CD8-positive, alpha-beta memory T cell (primary cell): ENCODE results near the gene KCNJ11. TPM values are rescaled to one million over a fixed set of nuclear protein-coding genes. Genes with fewer than 3 reads are reported as not detected.
A peak's percentile ranks its signal among the peaks of the same experiment; 100 is the strongest.

ENCODE experiments used
- CTCF ChIA-PET: fragments of 350-600 bp; sonication (Branson Sonifier 250); formaldehyde crosslinking; loops from one replicate; lab custom pipeline; 2021; ENCODE audit warnings: antibody characterized with exemption; lab: Charles Lee
- POLR2A ChIA-PET: fragments of 350-600 bp; sonication (Branson Sonifier 250); formaldehyde crosslinking; loops from one replicate; lab custom pipeline; 2021; ENCODE audit warnings: antibody characterized with exemption; lab: Charles Lee
- DNase-seq, 5 donors: peaks; one replicate each; pipeline versions ENCODE4 v3.0.0 to v3.0.0-alpha.2; 2020 to 2022; ENCODE audit warnings: mixed read lengths in 1 of 5
- H3K27ac ChIP-seq: one replicate; pipeline ENCODE4 v1.7.0; 2013; ENCODE audit warnings: low read depth, mild to moderate bottlenecking, low read length, moderate library complexity
- H3K27me3 ChIP-seq: 2 replicates; pipeline ENCODE4 v1.7.0; 2013; ENCODE audit warnings: low read length, mild to moderate bottlenecking; ENCODE audit not compliant: insufficient read depth, poor library complexity, severe bottlenecking
- H3K36me3 ChIP-seq: 2 replicates; pipeline ENCODE4 v1.7.0; 2013; ENCODE audit warnings: mild to moderate bottlenecking, low read length, moderate library complexity; ENCODE audit not compliant: insufficient read depth
- H3K4me1 ChIP-seq: 2 replicates; pipeline ENCODE4 v1.7.0; 2013; ENCODE audit warnings: mild to moderate bottlenecking, low read length, moderate library complexity; ENCODE audit not compliant: insufficient read depth
- H3K4me3 ChIP-seq: 2 replicates; pipeline ENCODE4 v1.7.0; 2013; ENCODE audit warnings: mild to moderate bottlenecking, low read length
- H3K9me3 ChIP-seq: 2 replicates; pipeline ENCODE4 v1.7.0; 2013; ENCODE audit warnings: mild to moderate bottlenecking, low read length
- H3K27ac Mint-ChIP-seq, 8 donors: one replicate each; pipeline ENCODE4 v1.8.0; 2020 to 2021; ENCODE audit warnings: mixed read lengths in 8 of 8, mild to moderate bottlenecking in 6 of 8, inconsistent platforms in 3 of 8, moderate library complexity in 3 of 8
- H3K27me3 Mint-ChIP-seq, 2 donors: one replicate each; pipeline ENCODE4 v1.8.0; 2020 to 2021; ENCODE audit warnings: mixed read lengths in 2 of 2, mild to moderate bottlenecking in 1 of 2, moderate library complexity in 1 of 2
- H3K36me3 Mint-ChIP-seq, 3 donors: one replicate each; pipeline ENCODE4 v1.8.0; 2020 to 2021; ENCODE audit warnings: mixed read lengths in 3 of 3, inconsistent platforms in 1 of 3, mild to moderate bottlenecking in 1 of 3
- H3K4me1 Mint-ChIP-seq, 3 donors: one replicate each; pipeline ENCODE4 v1.8.0; 2020 to 2021; ENCODE audit warnings: mixed read lengths in 3 of 3, inconsistent platforms in 1 of 3, mild to moderate bottlenecking in 1 of 3
- H3K4me3 Mint-ChIP-seq, 7 donors: one replicate each; pipeline ENCODE4 v1.8.0; 2020 to 2021; ENCODE audit warnings: mixed read lengths in 7 of 7, mild to moderate bottlenecking in 6 of 7, moderate library complexity in 4 of 7, inconsistent platforms in 2 of 7
- H3K9me3 Mint-ChIP-seq, 5 donors: one replicate each; pipeline ENCODE4 v1.8.0; 2020 to 2022; ENCODE audit warnings: mixed read lengths in 5 of 5, mild to moderate bottlenecking in 3 of 5, moderate library complexity in 2 of 5, inconsistent platforms in 1 of 5
- polyA plus RNA-seq: library from polyadenylated mRNA; unstranded; fragments of 300-500 nt; fragmentation: Illumina TruSeq; gene quantifications from one replicate; pipeline ENCODE4 v1.2.3, GENCODE V29; 2021
- total RNA-seq, 2 experiments: library from RNA; stranded (reverse); gene quantifications; one replicate each; pipeline ENCODE4 v1.2.3, GENCODE V29; 2021

Gene KCNJ11
- total and polyA plus RNA-seq, 3 experiments from 2014 or later: 0.09 to 0.95 (median 0.53) TPM

- H3K4me3 Mint-ChIP-seq: no peak overlapping the region
- H3K36me3 Mint-ChIP-seq: no peaks in the 10 kb centered on the region
- H3K27me3 ChIP-seq: no peaks in the 10 kb centered on the region
- H3K27ac Mint-ChIP-seq: no peak overlapping the region
- no peak overlapping the region for H3K4me3 ChIP-seq
- H3K9me3 ChIP-seq: no peaks in the 10 kb centered on the region
- POLR2A ChIA-PET: no interaction called here
- DNase-seq: no peak
- no peaks in the 10 kb centered on the region for H3K9me3 Mint-ChIP-seq
- peaks cover 0 to 7% (median 0%) of the 10 kb centered on the region in 3 donors for H3K4me1 Mint-ChIP-seq
- peaks cover 6 to 51% of the 10 kb centered on the region in 2 donors for H3K27me3 Mint-ChIP-seq
- no peaks in the 10 kb centered on the region for H3K36me3 ChIP-seq
- H3K27ac ChIP-seq: no peak overlapping the region
- no peaks in the 10 kb centered on the region for H3K4me1 ChIP-seq
- CTCF ChIA-PET: interaction anchor here (1.6 kb wide), 1 partner anchor 10 kb away, joined by 4 read pairs; no protein-coding TSS in a partner anchor
Measured at GRCh38 chr11:17413414-17414316, 25.2 kb upstream of the KCNJ11 start.

- no peak overlapping the region for H3K4me3 ChIP-seq
- peaks cover 6 to 42% of the 10 kb centered on the region in 2 donors for H3K27me3 Mint-ChIP-seq
Measured at GRCh38 chr11:17412488-17413180, 24.2 kb upstream of the KCNJ11 start.

DNA sequence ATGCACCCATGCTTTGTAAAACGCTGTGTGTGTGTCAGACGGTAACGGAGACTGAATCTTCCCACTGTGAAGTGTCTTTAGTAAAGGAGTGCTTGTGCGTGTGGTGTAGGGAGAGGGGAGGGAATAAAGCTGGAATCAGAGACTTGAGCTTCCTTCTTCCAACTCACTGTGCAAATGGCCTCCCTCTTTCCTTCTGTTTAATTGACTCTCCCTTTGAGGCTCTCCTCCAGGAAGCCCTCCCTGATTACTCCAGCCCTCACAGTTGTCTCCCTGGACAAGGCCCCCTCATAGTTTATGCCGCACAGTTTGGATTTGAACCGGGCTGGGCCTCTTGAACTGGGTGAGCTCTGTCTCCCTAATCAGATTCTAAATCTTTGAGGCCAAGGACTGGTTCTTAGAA is 23.0 kb upstream of the KCNJ11 start:
- POLR2A ChIA-PET: no interaction called here
- peaks cover 0 to 7% (median 0%) of the 10 kb centered on the region in 3 donors for H3K4me1 Mint-ChIP-seq

More at GRCh38 chr11:17412488-17413180, 24.2 kb upstream of the KCNJ11 start:
- H3K4me3 Mint-ChIP-seq: no peak overlapping the region
- H3K27me3 ChIP-seq: no peaks in the 10 kb centered on the region
- H3K4me1 ChIP-seq: no peaks in the 10 kb centered on the region
- ChIA-PET POLR2A (no interaction called here), CTCF (interaction anchor here (1.6 kb wide), 1 partner anchor 9 kb away, joined by 4 read pairs; no protein-coding TSS in a partner anchor)
- H3K9me3 ChIP-seq: no peaks in the 10 kb centered on the region
- no peaks in the 10 kb centered on the region for H3K36me3 ChIP-seq
- no peaks in the 10 kb centered on the region for H3K9me3 Mint-ChIP-seq
- peaks cover 0 to 7% (median 0%) of the 10 kb centered on the region in 3 donors for H3K4me1 Mint-ChIP-seq
- DNase-seq: no peak
- H3K36me3 Mint-ChIP-seq: no peaks in the 10 kb centered on the region
- H3K27ac Mint-ChIP-seq: no peak overlapping the region
- H3K27ac ChIP-seq: no peak overlapping the region

DNA sequence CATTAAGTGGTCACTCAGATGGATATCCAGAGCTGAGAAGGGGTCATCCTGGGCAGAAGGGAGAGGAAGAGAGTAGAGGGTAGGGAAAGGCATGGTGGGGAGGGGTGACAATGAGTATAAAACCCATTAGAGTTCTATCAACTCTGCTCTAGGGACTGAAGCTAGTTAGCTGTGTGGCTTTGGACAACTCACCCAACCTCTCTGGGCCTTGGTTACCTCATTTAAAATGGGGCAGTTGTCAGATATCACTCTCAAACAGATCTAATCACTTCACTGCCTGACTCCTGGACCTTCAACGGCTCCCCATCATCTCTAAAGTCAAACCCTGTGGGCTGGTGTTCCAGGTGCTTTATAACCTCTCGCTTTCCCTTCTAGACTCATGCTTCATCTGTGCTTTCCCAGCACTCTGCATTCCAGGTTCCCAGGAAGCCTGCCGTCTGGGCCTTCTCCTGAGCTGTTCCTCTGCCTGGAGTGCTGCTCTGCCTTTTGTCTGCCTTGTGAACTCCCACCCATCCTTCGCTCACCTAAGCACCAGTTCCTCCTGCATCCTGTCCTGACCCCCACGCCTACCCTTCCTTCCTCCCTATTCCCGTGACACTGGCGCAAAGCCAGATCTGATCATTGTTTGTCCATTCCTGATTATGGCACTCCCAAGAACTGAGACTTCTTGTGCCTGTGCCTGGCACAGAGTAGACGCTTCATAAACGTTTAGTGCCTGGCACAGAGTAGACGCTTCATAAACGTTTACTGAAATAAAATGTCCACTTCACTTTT is 22.3 kb upstream of the KCNJ11 start:
- Mint-ChIP-seq H3K27ac (peak overlapping the region in 1 of 8 donors; percentile 58), H3K36me3 (no peaks in the 10 kb centered on the region), H3K9me3 (no peaks in the 10 kb centered on the region), H3K27me3 (peaks cover 7 to 25% of the 10 kb centered on the region in 2 donors), H3K4me1 (peaks cover 0 to 7% (median 0%) of the 10 kb centered on the region in 3 donors), H3K4me3 (no peak overlapping the region)
- no peak for DNase-seq
- POLR2A ChIA-PET: no interaction called here
- H3K4me1 ChIP-seq: no peaks in the 10 kb centered on the region
- H3K4me3 ChIP-seq: no peak overlapping the region
- H3K9me3 ChIP-seq: no peaks in the 10 kb centered on the region
- no peaks in the 10 kb centered on the region for H3K36me3 ChIP-seq
- H3K27me3 ChIP-seq: no peaks in the 10 kb centered on the region
- no peak overlapping the region for H3K27ac ChIP-seq
- CTCF ChIA-PET: no interaction called here

More for the DNA sequence above, 23.0 kb upstream of the KCNJ11 start:
- Histone ChIP-seq H3K9me3 (no peaks in the 10 kb centered on the region), H3K27ac (no peak overlapping the region), H3K4me1 (no peaks in the 10 kb centered on the region), H3K36me3 (no peaks in the 10 kb centered on the region), H3K4me3 (no peak overlapping the region), H3K27me3 (no peaks in the 10 kb centered on the region)
- Mint-ChIP-seq H3K27ac (peak overlapping the region in 1 of 8 donors; percentile 13), H3K27me3 (peaks cover 7 to 31% of the 10 kb centered on the region in 2 donors), H3K36me3 (no peaks in the 10 kb centered on the region), H3K4me3 (no peak overlapping the region), H3K9me3 (no peaks in the 10 kb centered on the region)
- CTCF ChIA-PET: no interaction called here
- DNase-seq: no peak

DNA sequence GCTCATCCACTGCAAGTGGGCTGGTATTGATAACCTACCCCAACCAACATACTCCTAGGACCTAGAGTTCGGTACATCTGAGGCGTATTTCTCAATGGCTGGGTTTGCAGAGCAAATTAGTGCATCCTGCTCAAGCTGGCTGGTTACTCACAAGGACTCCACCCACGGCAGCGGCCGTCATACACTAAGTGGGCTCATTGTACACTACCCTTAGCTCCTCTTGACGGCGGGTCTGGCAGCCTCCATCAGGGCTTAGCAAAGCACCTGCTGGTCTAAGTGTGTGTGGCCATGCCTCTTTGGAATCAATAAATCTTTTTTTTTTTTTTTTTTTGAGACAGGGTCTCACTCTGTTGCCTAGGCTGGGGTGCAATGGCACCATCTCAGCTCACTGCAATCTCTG is 20.2 kb upstream of the KCNJ11 start:
- Mint-ChIP-seq H3K4me3 (no peak overlapping the region), H3K36me3 (no peaks in the 10 kb centered on the region), H3K27me3 (peaks cover 10 to 15% of the 10 kb centered on the region in 2 donors), H3K4me1 (no peaks in the 10 kb centered on the region), H3K9me3 (no peaks in the 10 kb centered on the region), H3K27ac (no peak overlapping the region)
- ChIA-PET CTCF (interaction anchor here (1.0 kb wide), 1 partner anchor 30 kb away, joined by 3 read pairs; no protein-coding TSS in a partner anchor), POLR2A (no interaction called here)
- Histone ChIP-seq H3K36me3 (no peaks in the 10 kb centered on the region), H3K27me3 (no peaks in the 10 kb centered on the region), H3K4me3 (no peak overlapping the region), H3K4me1 (no peaks in the 10 kb centered on the region), H3K27ac (no peak overlapping the region), H3K9me3 (no peaks in the 10 kb centered on the region)
- DNase-seq: no peak

DNA sequence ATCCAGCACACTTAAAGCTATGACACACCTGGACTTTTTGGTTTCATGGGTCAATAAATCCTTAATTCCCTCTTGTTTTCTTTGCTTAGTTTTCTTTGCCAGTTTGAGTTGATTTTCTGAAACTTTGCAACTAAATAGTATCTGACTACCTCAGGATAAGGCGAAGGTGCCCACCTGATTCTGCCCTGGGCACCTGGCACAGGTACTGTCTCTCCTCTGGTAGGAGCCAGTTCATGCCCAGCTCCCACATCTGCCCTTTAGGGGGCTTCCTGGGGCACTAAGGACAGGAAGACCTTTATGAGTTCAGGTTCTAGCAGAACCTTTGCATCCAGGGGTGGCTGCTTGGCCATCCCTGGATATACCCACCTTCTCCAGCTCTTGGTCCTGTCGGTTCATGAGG is 19.6 kb upstream of the KCNJ11 start:
- H3K9me3 Mint-ChIP-seq: no peaks in the 10 kb centered on the region
- H3K27ac ChIP-seq: no peak overlapping the region
- DNase-seq: no peak
- ChIA-PET CTCF (no interaction called here), POLR2A (no interaction called here)
- no peaks in the 10 kb centered on the region for H3K4me1 ChIP-seq
- H3K36me3 Mint-ChIP-seq: no peaks in the 10 kb centered on the region
- no peak overlapping the region for H3K4me3 Mint-ChIP-seq
- no peaks in the 10 kb centered on the region for H3K36me3 ChIP-seq
- H3K4me3 ChIP-seq: no peak overlapping the region
- H3K9me3 ChIP-seq: no peaks in the 10 kb centered on the region
- H3K27ac Mint-ChIP-seq: no peak overlapping the region
- H3K4me1 Mint-ChIP-seq: no peaks in the 10 kb centered on the region
- H3K27me3 Mint-ChIP-seq: peaks cover 10% of the 10 kb centered on the region in 2 donors
- no peaks in the 10 kb centered on the region for H3K27me3 ChIP-seq

GRCh38 chr11:17407575-17407974 is 19.1 kb upstream of the KCNJ11 start:
- DNase-seq: no peak
- H3K9me3 Mint-ChIP-seq: no peaks in the 10 kb centered on the region
- ChIA-PET POLR2A (no interaction called here), CTCF (no interaction called here)
- Histone ChIP-seq H3K4me1 (no peaks in the 10 kb centered on the region), H3K27me3 (no peaks in the 10 kb centered on the region), H3K36me3 (no peaks in the 10 kb centered on the region), H3K9me3 (no peaks in the 10 kb centered on the region), H3K4me3 (no peak overlapping the region), H3K27ac (no peak overlapping the region)
- no peaks in the 10 kb centered on the region for H3K4me1 Mint-ChIP-seq
- H3K27me3 Mint-ChIP-seq: peaks cover 7 to 8% of the 10 kb centered on the region in 2 donors
- no peaks in the 10 kb centered on the region for H3K36me3 Mint-ChIP-seq
- no peak overlapping the region for H3K27ac Mint-ChIP-seq
- no peak overlapping the region for H3K4me3 Mint-ChIP-seq
